OCI-LY7 (cell line): ENCODE data around the gene WDR64.
"Not testable (repeated sequence)": the region's sequence is repeated elsewhere in the genome, so short reads cannot be mapped to it uniquely, and the experiment has no call there.

Experiments used
- CTCF ChIP-seq: fragments of 200-600 bp; sonication (generic); conservative IDR thresholded peaks from 2 replicates; pipeline ENCODE4 v1.5.1; 2014; ENCODE audit warnings: mild to moderate bottlenecking, antibody characterized with exemption, low read length, moderate library complexity, mixed read lengths
- EZH2phosphoT487 ChIP-seq: fragments of 200-600 bp; sonication (generic); IDR thresholded peaks from 2 replicates; pipeline ENCODE4 v1.6.1; 2018; ENCODE audit warnings: low read depth, borderline replicate concordance, mild to moderate bottlenecking, mixed run types, antibody characterized with exemption, low read length, moderate library complexity, mixed read lengths

GRCh38 chr1:241681861-241682448 lies 29.9 kb downstream of the WDR64 start:
- not testable (repeated sequence) for TF ChIP-seq CTCF, EZH2phosphoT487
